ENCODE data around the gene ITGB1.

ITGB1 gene

DNA sequence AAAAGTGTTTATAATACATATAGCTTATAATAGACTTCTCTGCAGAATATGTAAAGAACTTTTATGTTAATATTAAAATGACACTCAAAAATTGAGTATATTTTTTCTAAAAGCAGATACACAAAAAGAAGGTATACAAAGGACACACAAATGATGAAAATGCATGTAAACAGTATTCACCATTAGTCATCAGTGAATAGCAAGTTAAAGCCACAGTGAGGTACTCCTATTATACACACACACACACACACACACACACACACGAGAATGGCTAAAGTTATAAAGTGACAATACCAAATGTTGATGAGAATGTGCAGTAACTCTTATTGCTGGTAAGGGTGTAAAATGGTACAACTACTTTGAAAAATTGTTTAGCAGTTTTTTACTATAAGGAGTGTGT is 92.9 kb downstream of the ITGB1 start:
- no peak for DNase-seq

DNA sequence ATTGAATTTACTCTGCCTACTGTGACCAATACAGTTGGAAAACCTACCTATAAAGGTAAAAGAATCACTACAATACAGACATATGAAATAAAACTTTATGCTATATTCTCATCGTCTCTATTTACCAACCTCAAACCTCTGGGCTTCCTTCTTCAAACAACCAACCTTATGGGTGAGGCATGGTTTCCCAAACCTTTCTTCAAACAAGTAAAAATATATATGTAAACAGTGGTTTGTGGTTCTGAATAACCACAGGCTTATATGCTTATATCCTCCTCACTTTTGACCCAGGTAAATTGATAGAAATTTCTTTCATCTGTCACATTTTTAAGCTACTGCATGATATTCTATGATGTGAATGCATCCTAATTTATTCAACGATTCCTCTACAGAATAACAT is 103.6 kb downstream of the ITGB1 start:
- DNase-seq = no peak

DNA sequence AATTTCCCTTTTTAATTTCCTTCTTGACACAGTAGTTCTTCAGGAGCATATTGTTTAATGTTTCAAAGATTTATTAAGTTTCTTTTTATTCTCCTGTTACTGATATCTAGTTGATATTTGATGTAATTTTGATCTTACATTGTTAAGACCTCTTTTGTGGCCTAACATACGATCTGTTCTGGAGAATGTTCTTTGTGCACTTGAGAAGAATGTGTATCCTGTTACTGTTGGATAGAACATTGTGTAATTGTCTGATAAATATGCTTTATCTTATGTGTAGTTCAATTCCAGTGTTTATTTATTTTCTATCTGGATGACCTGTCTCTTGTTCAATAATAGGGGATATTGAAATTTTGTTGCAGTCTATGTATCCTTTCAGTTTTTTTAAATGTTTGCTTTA is 106.7 kb downstream of the ITGB1 start:
- no peak for DNase-seq
